GM21381 (cell line): ENCODE measurements around the gene IGSF8.

ENCODE experiments used
- ATAC-seq: cut with Tn5 transposase; IDR thresholded peaks from one replicate; pipeline ENCODE4 v1.9.1; 2021; ENCODE audit warnings: mild to moderate bottlenecking, moderate library complexity; ENCODE audit not compliant: unreplicated experiment

The IGSF8 gene

DNA sequence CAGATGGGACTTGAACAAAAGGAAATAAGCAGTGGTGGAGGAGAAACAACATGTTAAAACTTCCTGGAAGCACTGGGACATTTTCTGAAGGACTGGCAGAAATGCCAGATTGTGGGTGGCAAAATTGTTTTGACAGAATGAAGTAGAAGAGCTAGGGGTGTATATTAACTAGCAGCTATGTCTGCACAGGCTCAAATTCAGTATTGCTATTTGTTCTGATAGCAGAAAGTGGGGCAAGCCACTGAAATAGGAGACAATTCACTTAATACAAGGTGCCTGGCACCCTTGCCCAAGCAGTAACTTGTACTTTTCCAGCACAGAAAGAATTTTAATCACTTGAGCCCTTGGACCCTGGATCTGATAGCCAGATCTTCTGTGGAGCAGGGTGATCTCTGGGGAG is 54.9 kb downstream of the IGSF8 start:
- ATAC-seq = no peak
